Stimulated activated CD8-positive, alpha-beta memory T cell treated with anti-CD3 and anti-CD28 coated beads, Interleukin-4, amount 100 ng/mL, for 48 hours (primary cell): Measurements from ENCODE around the gene PDE6D.
"Not testable (repeated sequence)": the region's sequence is repeated elsewhere in the genome, so short reads cannot be mapped to it uniquely, and the experiment has no call there.

Source experiments
- DNase-seq: peaks from one replicate; pipeline ENCODE4 v3.0.0-alpha.2; 2020

Gene PDE6D

GRCh38 chr2:231769170-231770136, 11.6 kb downstream of the PDE6D start:
- no peak for DNase-seq

- DNase-seq, result no peak
Measured at GRCh38 chr2:231765496-231765929, 15.6 kb downstream of the PDE6D start.

DNA sequence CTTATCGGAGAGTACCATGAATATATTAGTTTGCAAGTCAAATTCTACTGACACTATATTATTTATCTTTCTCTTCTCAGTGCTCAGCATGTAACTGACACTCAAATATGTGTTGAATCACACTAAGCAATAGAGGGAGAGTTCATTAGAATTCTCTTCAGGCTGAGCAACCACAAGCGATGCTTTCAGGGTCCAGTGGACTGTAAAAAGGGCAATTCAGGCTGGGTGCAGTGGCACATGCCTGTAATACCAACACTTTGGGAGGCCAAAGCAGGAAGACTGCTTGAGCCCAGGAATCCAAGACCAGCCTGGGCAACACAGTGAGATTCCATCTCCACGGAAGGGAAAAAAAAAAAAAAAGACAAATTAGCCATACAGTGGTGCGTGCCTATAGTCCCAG, 16.3 kb downstream of the PDE6D start:
- no peak for DNase-seq

DNA sequence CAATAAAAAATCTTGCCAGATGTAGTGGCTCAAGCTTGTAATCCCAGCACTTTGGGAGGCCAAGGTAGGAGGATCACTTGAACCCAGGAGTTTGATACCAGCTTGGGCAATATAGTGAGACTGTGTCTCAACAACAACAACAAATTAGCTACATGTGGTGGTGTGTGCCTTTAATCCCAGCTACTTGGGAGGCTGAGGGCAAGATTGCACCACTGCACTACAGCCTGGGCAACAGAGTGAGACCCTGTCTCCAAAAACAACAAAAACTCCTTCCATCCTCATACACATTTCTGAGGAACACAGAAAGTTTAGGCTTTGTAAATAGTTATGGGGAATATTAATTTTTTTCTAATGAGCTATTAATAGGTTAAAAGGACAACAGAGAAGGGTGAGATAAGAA, 17.0 kb downstream of the PDE6D start:
- no peak for DNase-seq

DNA sequence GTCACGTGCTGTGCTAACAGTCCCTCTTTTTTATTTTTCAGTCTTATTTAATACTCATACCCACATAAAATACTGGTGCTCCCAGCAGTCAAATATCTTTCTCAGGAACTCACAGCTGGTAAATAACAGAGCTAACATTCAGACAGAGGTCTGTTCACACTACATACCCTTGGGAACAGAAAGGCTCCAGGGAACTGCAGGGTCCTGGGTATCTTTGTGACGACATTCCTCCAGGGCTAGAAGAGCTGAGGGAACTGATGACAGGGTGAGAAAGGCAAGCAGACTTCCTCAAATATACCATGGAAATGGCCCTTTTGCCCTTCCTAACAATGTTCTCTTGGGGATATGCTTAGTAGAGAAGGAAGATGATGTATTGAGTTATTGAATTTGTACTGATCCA, 19.3 kb downstream of the PDE6D start:
- no peak for DNase-seq

GRCh38 chr2:231752061-231752460, 29.0 kb downstream of the PDE6D start:
- DNase-seq, result no peak

- no peak for DNase-seq
Measured at GRCh38 chr2:231751042-231751815, 29.9 kb downstream of the PDE6D start.

DNA sequence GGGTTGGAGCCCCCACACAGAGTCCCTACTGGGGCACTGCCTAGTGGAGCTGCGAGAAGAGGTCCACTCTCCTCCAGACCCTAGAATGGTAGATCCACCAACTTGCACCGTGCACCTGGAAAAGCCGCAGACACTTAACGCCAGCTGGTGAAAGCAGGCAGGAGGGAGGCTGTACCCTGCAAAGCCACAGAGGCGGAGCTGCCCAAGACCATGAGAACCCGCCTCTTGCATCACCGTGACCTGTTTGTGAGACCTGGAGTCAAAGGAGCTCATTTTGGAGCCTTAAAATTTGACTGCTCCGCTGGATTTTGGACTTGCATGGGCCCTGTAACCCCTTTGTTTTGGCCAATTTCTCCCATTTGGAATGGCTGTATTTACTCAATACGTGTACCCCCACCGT, 32.1 kb downstream of the PDE6D start:
- DNase-seq, result not testable (repeated sequence)

DNA sequence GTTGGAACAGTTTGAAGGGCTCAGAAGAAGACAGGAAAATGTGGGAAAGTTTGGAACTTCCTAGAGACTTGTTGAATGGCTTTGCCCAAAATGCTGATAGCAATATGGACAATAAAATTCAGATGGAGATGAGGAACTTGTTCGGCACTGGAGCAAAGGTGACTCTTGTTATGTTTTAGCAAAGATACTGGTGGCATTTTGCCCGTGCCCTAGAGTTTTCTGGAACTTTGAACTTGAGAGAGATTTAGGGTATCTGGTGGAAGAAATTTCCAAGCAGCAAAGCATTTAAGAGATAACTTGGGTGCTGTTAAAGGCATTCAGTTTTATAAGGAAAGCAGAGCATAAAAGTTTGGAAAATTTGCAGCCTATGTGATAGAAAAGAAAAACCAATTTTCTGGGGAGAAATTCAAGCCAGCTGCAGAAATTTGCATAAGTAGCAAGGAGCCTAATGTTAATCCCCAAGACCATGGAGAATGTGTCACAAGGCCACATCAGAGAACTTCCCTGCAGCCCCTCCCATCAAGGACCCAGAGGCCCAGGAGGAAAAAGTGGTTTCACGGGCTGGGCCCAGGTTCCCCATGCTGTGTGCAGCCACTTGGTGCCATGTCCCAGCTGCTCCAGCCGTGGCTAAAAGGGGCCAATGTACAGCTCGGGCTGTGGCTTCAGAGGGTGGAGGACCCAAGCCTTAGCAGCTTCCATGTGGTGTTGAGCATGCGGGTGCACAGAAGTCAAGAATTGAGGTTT, 32.8 kb downstream of the PDE6D start:
- not testable (repeated sequence) for DNase-seq

DNA sequence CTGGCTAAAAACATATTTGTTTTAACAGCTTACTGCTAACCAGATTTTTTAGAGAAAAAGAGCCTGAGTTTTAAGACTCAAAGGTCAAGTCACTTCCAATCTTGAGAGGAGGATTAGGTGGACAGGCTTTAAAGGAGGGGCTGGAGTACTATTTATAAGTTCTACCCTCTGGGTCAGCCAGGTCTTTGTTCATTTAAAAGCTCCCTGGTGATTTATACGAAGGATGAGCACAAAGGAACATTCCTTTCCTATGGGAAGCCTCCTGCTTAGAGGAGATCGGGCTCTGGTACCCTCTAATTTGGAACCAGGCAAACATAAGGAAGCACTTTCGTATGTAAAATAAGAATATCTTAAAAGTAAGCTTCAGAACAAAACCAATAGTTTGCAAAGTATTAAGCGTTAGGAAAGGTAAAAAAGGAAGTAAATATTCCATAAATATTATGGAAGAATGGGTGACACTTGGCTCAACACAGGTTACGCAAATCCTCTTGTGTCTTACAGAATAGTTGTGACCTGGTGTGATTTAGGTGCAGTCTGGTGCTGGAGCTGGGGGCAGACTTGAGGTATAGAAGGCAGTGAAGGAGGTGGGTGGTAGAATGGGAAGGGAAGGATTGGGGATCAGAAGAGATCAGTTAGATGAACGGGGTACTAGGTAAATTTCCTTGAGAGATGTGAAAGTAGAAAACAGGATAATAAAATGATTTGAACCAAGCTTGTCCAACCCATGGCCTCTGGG, 35.6 kb downstream of the PDE6D start:
- no peak for DNase-seq

GRCh38 chr2:231743376-231744116, 37.5 kb downstream of the PDE6D start:
- DNase-seq, result no peak

DNA sequence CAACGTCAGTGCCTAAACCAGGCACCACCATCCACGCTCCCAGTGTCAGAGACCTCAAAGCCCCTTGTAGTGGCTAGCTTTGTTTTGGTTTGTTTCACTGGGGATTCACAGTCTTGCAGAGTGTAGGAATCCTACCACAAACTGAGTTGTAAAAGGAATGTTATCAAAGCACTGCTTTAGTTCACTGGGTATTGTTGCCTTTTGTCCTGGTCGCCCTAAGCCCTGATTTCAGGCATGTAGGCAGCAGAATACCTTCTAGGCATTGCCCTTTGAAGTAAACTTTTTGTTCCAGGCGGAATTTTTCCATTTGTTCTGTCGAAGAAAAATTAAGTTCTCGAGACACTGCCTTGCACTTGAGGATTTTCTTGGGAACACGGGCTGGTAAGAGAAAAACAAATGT, 43.3 kb downstream of the PDE6D start:
- no peak for DNase-seq

DNA sequence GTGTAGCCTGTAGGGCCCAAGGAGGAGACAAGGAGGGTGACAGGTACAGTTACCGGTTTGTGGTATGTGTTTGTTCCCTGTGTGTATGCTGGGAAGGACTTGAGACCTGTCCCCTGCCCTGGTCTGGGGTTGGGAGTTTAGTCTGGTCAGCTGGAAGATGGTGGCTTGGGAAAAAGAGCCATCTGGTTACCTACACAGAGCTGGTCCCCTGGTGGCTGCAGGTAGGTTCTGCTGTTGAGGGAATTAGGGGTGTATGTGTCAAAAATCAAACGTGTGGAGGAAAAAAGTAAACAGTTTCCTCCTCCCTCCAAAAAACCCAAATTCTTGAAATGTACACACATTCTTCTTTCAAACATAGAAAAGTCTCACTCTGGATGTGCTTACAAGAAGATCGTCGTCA, 48.5 kb downstream of the PDE6D start:
- DNase-seq, result no peak

DNA sequence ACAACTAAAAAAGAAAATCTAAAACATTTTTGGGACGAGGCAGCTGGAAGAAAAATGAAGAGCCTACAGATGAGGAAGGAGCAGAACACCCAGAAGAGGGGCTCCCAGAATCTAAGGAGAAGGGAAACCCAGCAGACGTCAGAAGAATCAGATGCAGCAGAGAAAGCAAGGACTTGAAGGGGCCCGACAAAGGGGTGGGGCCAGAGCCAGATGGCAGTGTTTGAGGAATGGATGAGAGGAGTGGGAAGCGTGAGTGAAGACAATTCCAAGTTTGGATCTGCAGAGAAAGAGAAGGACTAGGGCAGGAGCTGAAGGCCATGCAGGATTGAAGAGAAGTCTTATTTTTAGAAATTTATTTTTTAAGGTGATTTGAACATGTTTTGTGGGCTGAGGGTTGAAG, 53.5 kb downstream of the PDE6D start:
- no peak for DNase-seq

- DNase-seq, result no peak
Measured at GRCh38 chr2:231726276-231726675, 54.8 kb downstream of the PDE6D start.

GRCh38 chr2:231725476-231725875, 55.6 kb downstream of the PDE6D start:
- DNase-seq, result no peak

DNA sequence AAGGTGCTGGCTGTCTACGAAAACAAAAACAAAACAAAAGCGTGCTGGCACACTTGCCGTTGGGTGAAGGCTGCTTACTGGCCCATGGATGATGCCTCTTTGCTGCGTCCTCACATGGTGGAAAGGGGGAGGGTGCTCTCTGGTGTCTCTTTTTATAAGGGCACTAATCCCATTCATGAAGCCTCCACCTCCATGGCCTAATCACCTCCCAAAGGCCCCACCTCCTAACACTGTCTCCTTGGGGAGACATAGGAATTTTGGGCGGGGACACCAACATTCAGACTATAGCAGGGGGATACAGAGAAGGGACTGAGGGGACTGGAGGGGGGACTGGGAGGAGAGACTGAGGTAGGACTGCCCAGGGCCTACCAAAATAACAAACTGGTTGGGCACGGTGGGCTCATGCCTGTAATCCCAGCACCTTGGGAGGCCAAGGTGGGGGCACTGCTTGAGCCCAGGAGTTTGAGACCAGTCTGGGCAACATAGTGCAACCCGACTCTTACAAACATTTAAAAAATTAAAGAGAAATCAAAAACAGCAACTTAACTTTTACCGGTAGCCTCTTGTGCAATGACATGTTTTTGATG, 58.3 kb downstream of the PDE6D start:
- DNase-seq, result no peak

- no peak for DNase-seq
Measured at GRCh38 chr2:231720987-231721966, 59.8 kb downstream of the PDE6D start.

DNA sequence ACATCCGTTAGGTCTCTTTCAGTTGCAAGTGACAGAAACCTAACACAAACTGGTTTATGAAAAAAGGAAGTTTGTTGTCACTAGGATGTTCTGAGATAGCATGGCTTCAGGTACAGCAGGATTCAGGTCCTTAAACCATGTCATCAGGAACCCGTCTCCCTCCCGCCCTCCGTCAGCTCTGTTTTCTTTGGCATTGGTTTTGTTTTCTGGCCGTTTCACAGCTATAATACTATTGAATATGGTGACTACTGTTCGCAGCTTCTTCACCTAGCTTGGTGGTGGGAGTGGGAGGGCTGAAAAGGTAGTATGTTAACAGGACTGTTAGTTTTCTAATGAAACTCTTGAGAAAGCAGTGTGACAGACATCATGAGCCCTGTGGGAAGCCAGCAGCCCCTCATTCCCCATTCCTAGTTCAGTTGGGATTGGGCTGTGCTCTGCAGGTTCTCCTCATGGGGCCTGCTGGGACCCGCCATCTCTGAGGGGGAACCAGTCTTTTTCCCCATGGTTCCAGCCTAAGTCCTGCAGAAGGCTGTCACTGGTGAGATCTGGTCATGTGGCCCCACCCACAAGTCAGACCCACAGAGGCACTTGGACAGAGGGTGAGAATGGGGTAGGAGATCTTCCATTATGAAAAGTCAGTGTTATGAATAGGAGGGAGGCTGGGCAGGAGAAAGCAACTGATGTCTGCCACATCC, 60.6 kb downstream of the PDE6D start:
- no peak for DNase-seq
